Prostate gland (tissue), 2 donors: ENCODE measurements around the gene OR8U1. TPM values are rescaled to one million over a fixed set of nuclear protein-coding genes. Genes with fewer than 3 reads are reported as not detected.

Experiments
- DNase-seq: peaks from one replicate; pipeline ENCODE4 v3.0.0-alpha.2; 2019; ENCODE audit warnings: low spot score
- H3K27ac ChIP-seq, 2 donors: fragments of 200-600 bp; sonication (generic); 2 replicates each; pipeline ENCODE4 v1.5.1; 2017 to 2019
- H3K27me3 ChIP-seq: fragments of 200-600 bp; sonication (generic); replicated peaks from 2 replicates; pipeline ENCODE4 v1.5.1; 2019; ENCODE audit not compliant: insufficient read depth
- H3K36me3 ChIP-seq, 2 donors: fragments of 200-600 bp; sonication (generic); 1 replicate in 1 of 2; 2 replicates in 1 of 2; pipeline versions ENCODE4 v1.5.1 to v1.8.1; 2017 to 2019
- H3K4me1 ChIP-seq: fragments of 200-600 bp; sonication (generic); replicated peaks from 2 replicates; pipeline ENCODE4 v1.5.1; 2019
- H3K4me3 ChIP-seq, 2 donors: fragments of 200-600 bp; sonication (generic); 2 replicates each; pipeline ENCODE4 v1.5.1; 2017 to 2019
- H3K9me3 ChIP-seq: fragments of 200-600 bp; sonication (generic); 2 replicates; pipeline ENCODE4 v1.5.1; 2017
- POLR2A ChIP-seq: fragments of 450-650 bp; IDR thresholded peaks from one replicate; pipeline ENCODE4 v1.6.1; 2016; ENCODE audit warnings: antibody characterized with exemption, mild to moderate bottlenecking
- POLR2AphosphoS5 ChIP-seq: sonication (generic); formaldehyde crosslinking; IDR thresholded peaks from one replicate; pipeline ENCODE4 v1.6.1; 2017; ENCODE audit warnings: antibody characterized with exemption
- WGBS: methylation state at CpG from one replicate; pipeline ENCODE4 v1.1.5; 2018; 5-methylcytosine and 5-hydroxymethylcytosine counted together
- intact Hi-C: fragments of 100-400 bp; cut with DNase I; formaldehyde crosslinking; loops from one replicate; pipeline ENCODE4 v1.14.2; 2022
- total RNA-seq, 2 donors: library from RNA; depleted of rRNA; stranded (reverse); fragments of >200 nt; gene quantifications; one replicate each; pipeline ENCODE4 v1.1.0, GENCODE V29; 2016
- TF ChIP-seq, protein P1 (sequence below), 4 experiments: fragments of 200-600 bp in 2 of 4; fragments of 450-650 bp in 2 of 4; sonication (generic) in 2 of 4; IDR thresholded peaks; 1 replicate in 3 of 4; 2 replicates in 1 of 4; pipeline ENCODE4 v1.5.1; 2016 to 2019; ENCODE audit warnings: antibody characterized with exemption in 4 of 4, mild to moderate bottlenecking in 2 of 4, moderate library complexity in 2 of 4

OR8U1 gene
- total RNA-seq = not detected

DNA sequence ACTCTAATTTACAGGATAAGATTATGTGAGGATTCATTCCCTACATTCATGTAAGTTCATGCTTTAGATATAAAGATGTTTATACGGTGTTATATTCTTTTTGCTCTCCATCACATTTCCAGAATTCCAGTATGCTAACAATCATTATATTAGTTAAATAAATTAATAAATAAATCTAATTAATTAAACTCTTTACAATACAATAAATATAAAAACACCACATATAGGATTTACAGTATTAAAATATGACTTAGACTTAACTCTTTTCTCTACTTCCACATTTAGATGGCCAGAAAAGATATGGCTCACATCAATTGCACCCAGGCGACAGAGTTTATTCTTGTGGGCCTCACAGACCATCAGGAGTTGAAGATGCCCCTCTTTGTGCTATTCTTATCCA lies at the start of gene OR8U1:
OR8U1 (plus strand) TSS at position 301 of the 400 bp plus-strand sequence; CDS start at position 301, 0 bp downstream.
- no peaks in the 10 kb centered on the region for H3K27me3 ChIP-seq
- intact Hi-C loops = no loop called here
- H3K27ac ChIP-seq = no peak within 1 kb of the TSS
- DNase-seq = no peak
- H3K36me3 ChIP-seq = no peaks in the 10 kb centered on the region
- H3K4me1 ChIP-seq = no peaks in the 10 kb centered on the region
- TF ChIP-seq, protein P1, sequence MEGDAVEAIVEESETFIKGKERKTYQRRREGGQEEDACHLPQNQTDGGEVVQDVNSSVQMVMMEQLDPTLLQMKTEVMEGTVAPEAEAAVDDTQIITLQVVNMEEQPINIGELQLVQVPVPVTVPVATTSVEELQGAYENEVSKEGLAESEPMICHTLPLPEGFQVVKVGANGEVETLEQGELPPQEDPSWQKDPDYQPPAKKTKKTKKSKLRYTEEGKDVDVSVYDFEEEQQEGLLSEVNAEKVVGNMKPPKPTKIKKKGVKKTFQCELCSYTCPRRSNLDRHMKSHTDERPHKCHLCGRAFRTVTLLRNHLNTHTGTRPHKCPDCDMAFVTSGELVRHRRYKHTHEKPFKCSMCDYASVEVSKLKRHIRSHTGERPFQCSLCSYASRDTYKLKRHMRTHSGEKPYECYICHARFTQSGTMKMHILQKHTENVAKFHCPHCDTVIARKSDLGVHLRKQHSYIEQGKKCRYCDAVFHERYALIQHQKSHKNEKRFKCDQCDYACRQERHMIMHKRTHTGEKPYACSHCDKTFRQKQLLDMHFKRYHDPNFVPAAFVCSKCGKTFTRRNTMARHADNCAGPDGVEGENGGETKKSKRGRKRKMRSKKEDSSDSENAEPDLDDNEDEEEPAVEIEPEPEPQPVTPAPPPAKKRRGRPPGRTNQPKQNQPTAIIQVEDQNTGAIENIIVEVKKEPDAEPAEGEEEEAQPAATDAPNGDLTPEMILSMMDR (IDR thresholded peaks at IDR 0.05) = no peak
- TF ChIP-seq POLR2AphosphoS5 = no peak
- TF ChIP-seq POLR2A = no peak
- WGBS = 76% methylated on average over 2 of the region's 2 CpGs
- H3K4me3 ChIP-seq = no peak within 1 kb of the TSS
- no peaks in the 10 kb centered on the region for H3K9me3 ChIP-seq

DNA sequence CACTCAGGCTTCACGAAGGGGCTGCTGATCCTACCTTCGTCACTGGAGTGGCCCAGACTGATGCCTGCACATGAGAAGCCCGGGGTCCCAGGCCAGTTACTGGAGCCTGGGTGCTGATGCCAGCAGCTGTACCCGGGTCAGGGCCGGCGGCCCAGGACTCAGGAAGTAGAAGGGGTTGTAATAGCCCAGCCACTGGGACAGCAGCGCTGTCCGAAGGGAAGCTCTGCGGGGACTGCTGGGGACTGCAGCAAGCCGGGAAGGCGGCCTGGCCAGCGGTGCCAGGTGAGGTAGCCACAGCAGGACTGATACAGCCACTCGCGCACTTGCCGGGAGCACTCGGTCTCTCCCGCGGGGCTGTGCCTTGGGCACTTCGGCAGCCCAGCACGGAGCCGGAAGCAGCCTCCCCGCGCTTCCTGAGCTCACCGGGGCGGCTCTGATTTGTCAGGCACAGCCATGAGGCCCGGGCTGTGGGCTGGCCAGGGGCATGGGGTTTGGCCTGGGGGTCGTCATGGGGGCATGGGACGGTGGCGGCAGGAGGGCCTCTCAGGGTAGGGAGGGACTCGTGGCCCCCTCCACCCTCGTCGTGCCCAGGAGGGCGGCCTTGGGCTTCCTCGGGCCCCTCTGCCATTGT lies 43.4 kb upstream of the OR8U1 start:
- no peak overlapping the region for H3K4me3 ChIP-seq
- WGBS = 90% methylated on average over 30 of the region's 34 CpGs
- H3K4me1 ChIP-seq = no peaks in the 10 kb centered on the region
- TF ChIP-seq POLR2AphosphoS5 (no peak), POLR2A (no peak)
- TF ChIP-seq, protein P1 (IDR thresholded peaks at IDR 0.05) = no peak
- H3K36me3 ChIP-seq = no peaks in the 10 kb centered on the region
- H3K9me3 ChIP-seq = no peaks in the 10 kb centered on the region
- no peak for DNase-seq
- H3K27me3 ChIP-seq = no peaks in the 10 kb centered on the region
- no peak overlapping the region for H3K27ac ChIP-seq
- intact Hi-C loops = no loop called here

DNA sequence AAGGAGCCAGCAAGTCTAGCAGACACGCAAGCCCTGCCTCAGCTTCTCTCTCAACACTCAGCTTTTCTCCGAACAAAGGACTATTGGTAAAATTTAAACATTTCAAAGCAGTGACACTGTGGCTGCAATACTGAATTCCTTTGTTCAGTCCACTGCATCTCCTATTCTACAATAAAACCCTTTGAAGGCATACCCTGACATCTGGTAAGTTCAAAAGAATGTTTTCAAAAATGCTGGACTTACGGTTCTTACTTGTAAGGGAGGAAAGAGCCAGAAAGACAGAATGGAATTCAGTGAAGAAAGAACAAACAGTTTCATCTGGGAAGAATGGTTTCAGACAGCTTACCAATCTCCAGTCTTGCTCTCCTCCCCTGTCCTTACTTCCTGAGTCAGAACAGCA lies 42.3 kb upstream of the OR8U1 start:
- WGBS = 60% methylated on average over 3 of the region's 3 CpGs
- intact Hi-C loops = no loop called here
- no peak for DNase-seq
- TF ChIP-seq POLR2A (no peak), POLR2AphosphoS5 (no peak)
- TF ChIP-seq, protein P1 (IDR thresholded peaks at IDR 0.05) = no peak
- no peaks in the 10 kb centered on the region for H3K9me3 ChIP-seq
- no peaks in the 10 kb centered on the region for H3K36me3 ChIP-seq
- no peaks in the 10 kb centered on the region for H3K27me3 ChIP-seq
- H3K4me3 ChIP-seq = no peak overlapping the region
- H3K4me1 ChIP-seq = no peaks in the 10 kb centered on the region
- no peak overlapping the region for H3K27ac ChIP-seq

DNA sequence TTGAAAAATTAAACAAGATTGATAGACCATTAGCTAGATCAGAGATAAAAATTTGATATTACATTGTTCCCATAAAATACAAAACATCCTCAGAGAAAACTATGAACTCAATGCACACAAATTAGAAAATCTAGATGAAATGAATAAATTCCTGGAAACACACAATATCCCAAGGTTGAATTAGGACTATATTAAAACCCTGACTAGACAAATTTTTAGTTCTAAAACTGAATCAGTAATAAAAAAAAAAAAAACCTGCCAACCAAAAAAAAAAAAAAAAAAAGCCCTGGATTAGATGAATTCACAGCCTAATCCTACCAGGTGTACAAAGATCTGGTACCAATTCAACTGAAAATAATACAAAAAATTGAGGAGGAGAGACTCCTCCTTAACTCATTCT lies 35.1 kb upstream of the OR8U1 start:
- Histone ChIP-seq H3K27ac (no peak overlapping the region), H3K4me3 (no peak overlapping the region), H3K36me3 (no peaks in the 10 kb centered on the region), H3K27me3 (no peaks in the 10 kb centered on the region), H3K9me3 (no peaks in the 10 kb centered on the region), H3K4me1 (no peaks in the 10 kb centered on the region)
- intact Hi-C loops = no loop called here
- TF ChIP-seq, protein P1 (IDR thresholded peaks at IDR 0.05) = no peak
- no peak for TF ChIP-seq POLR2AphosphoS5
- no peak for TF ChIP-seq POLR2A
- DNase-seq = no peak

DNA sequence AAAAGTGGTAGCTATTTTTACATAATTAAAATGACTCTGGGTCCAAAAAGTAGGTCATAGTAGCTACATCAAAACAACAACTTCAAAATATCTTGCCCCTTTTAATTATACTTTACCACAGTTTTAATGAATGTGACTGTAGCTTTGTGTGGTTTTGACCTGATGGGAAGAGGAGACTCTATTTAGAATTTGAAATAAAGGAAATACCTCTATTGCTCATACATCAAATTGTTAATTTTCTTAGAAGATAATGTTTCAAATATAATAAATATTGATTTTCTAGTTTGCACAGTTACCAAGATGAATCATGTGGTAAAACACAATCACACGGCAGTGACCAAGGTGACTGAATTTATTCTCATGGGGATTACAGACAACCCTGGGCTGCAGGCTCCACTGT lies 29.7 kb upstream of the OR8U1 start, which contains the start of gene OR8K1:
OR8K1 (plus strand) TSS at position 301 of the 400 bp plus-strand sequence; CDS start at position 301, 0 bp downstream.
- Histone ChIP-seq H3K4me1 (no peaks in the 10 kb centered on the region), H3K9me3 (no peaks in the 10 kb centered on the region), H3K4me3 (no peak within 1 kb of the TSS), H3K27me3 (no peaks in the 10 kb centered on the region), H3K27ac (no peak within 1 kb of the TSS), H3K36me3 (no peaks in the 10 kb centered on the region)
- intact Hi-C loops = no loop called here
- TF ChIP-seq POLR2AphosphoS5 (no peak), POLR2A (no peak)
- TF ChIP-seq, protein P1 (IDR thresholded peaks at IDR 0.05) = no peak
- WGBS = 100% methylated on average over 1 of the region's 1 CpG
- DNase-seq = no peak
